ENCODE data around the gene PPFIBP2. TPM values are rescaled to one million over a fixed set of nuclear protein-coding genes. Genes with fewer than 3 reads are reported as not detected.

PPFIBP2 gene
- total RNA-seq, 4 donors from 2014 or later: 64.3 to 91.9 (median 71.6) TPM

GRCh38 chr11:7630002-7630401, 116.2 kb downstream of the PPFIBP2 start:
- Histone ChIP-seq H3K4me3 (replicated peaks in 1 of 3) (no peak overlapping the region), H3K4me1 (peaks cover 0 to 6% of the 10 kb centered on the region in 2 donors), H3K27ac (peak overlapping the region; percentile 4 to 43 (median 17)), H3K27me3 (no peaks in the 10 kb centered on the region), H3K36me3 (peaks cover 34 to 63% of the 10 kb centered on the region in 2 donors), H3K9me3 (no peaks in the 10 kb centered on the region)
- peak; percentile 77 to 83 for DNase-seq
- TF ChIP-seq CTCF (IDR thresholded peaks at IDR 0.05) (no peak), POLR2A (IDR thresholded peaks at IDR 0.05) (no peak)
- intact Hi-C loops (cut with DNase I): no loop called here
- 69 to 74% methylated on average over 2 of the region's 2 CpGs for WGBS, 2 donors

DNA sequence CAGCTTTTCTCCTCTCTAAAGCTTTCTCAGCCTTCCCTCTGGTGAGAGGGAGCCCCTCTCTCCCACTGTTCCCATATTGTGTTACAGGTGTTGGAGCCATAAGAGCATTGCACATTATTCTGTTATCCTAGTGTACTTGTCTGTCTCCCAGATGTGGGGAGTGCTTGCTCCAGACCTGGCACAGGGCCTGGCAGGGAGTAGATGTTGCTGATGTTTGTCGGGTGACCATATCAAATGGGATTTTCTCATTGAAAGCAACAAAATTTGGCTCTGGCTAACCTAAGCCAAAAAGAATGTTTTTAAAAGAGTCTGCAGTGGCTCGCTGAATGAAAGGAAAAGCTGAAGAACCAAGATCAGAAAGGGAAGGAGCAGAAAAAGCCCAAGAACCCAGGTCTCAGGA, 118.4 kb downstream of the PPFIBP2 start:
- no peak for DNase-seq
- intact Hi-C loops (cut with DNase I): no loop called here
- Histone ChIP-seq H3K4me1 (peaks cover 7 to 9% of the 10 kb centered on the region in 2 donors), H3K4me3 (replicated peaks in 1 of 3) (no peak overlapping the region), H3K36me3 (peaks cover 40 to 45% of the 10 kb centered on the region in 2 donors), H3K9me3 (no peaks in the 10 kb centered on the region), H3K27me3 (no peaks in the 10 kb centered on the region), H3K27ac (no peak overlapping the region)
- TF ChIP-seq POLR2A (IDR thresholded peaks at IDR 0.05) (no peak), CTCF (IDR thresholded peaks at IDR 0.05) (no peak)
- WGBS, 2 donors: 94 to 97% methylated on average over 2 of the region's 2 CpGs

DNA sequence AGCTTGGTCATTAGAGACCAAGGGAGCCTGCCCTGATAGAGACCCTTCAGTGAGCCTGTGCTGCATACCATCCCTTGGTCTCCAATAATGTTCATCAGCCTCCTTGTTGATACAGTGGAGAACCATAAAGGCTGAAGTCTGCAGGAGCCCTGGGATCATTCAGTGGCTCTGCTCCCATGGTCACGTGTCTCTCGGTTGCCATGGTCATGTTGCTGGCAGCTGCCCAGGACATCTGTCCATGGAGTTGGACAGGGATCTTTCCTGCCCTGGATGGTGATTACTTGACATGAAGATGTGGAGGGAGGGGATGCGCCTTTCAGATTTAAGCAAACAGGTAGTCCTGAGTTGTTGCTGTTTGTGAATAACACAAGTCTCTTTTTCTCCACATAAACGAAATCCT, 121.3 kb downstream of the PPFIBP2 start:
- no peak overlapping the region for H3K4me3 ChIP-seq (replicated peaks in 1 of 3)
- no peaks in the 10 kb centered on the region for H3K9me3 ChIP-seq
- H3K27ac ChIP-seq: peak overlapping the region; percentile 12 to 59 (median 22)
- H3K27me3 ChIP-seq: no peaks in the 10 kb centered on the region
- WGBS, 2 donors: 99% methylated on average over 4 of the region's 4 CpGs
- peaks cover 17 to 30% of the 10 kb centered on the region in 2 donors for H3K4me1 ChIP-seq
- no peak for TF ChIP-seq POLR2A (IDR thresholded peaks at IDR 0.05)
- no peak for TF ChIP-seq CTCF (IDR thresholded peaks at IDR 0.05)
- DNase-seq: peak in 1 of 2 donors; percentile 48
- peaks cover 31 to 39% of the 10 kb centered on the region in 2 donors for H3K36me3 ChIP-seq
- intact Hi-C loops (cut with DNase I): no loop called here

DNA sequence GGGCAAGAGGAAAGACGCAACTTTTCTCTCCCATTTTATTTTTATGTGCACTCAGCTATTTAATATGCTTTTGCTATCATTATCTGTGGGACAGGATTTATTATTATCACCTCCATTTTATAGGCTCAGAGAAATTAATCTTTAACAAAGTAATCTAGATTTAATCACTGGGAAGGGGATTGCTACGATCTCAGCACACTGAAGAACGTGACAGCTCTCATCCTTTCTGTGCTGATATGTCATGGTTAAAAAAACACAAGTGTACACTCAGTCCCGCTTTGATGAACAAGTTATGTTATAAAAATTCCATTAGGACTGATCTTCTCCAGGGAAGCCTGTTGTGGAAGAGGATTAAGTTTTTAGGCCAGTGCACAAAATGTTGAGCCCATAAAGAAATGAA, 121.9 kb downstream of the PPFIBP2 start:
- 80 to 81% methylated on average over 4 of the region's 4 CpGs for WGBS, 2 donors
- no peak for DNase-seq
- Histone ChIP-seq H3K4me1 (peaks cover 22 to 35% of the 10 kb centered on the region in 2 donors), H3K27ac (peak overlapping the region in 1 of 3 donors; percentile 59), H3K9me3 (no peaks in the 10 kb centered on the region), H3K27me3 (no peaks in the 10 kb centered on the region), H3K4me3 (replicated peaks in 1 of 3) (no peak overlapping the region), H3K36me3 (peaks cover 31 to 39% of the 10 kb centered on the region in 2 donors)
- intact Hi-C loops (cut with DNase I): no loop called here
- no peak for TF ChIP-seq CTCF (IDR thresholded peaks at IDR 0.05)
- TF ChIP-seq POLR2A (IDR thresholded peaks at IDR 0.05): no peak

GRCh38 chr11:7636350-7636749, 122.6 kb downstream of the PPFIBP2 start:
- Histone ChIP-seq H3K27me3 (no peaks in the 10 kb centered on the region), H3K9me3 (no peaks in the 10 kb centered on the region), H3K4me1 (peaks cover 22 to 37% of the 10 kb centered on the region in 2 donors), H3K4me3 (replicated peaks in 1 of 3) (no peak overlapping the region), H3K27ac (peak overlapping the region in 1 of 3 donors; percentile 59), H3K36me3 (peaks cover 34 to 39% of the 10 kb centered on the region in 2 donors)
- intact Hi-C loops (cut with DNase I): no loop called here
- no peak for TF ChIP-seq POLR2A (IDR thresholded peaks at IDR 0.05)
- TF ChIP-seq CTCF (IDR thresholded peaks at IDR 0.05): no peak
- no peak for DNase-seq
- WGBS, 2 donors: 79 to 86% methylated on average over 6 of the region's 6 CpGs

Measured in thyroid gland (tissue), 4 donors.